Activated CD4-positive, alpha-beta T cell treated with anti-CD3 and anti-CD28 coated beads, Interleukin-2, amount 10 ng/mL, durations not matched to agents 24 days and 14 days (primary cell): ENCODE results near the gene SEPTIN12. TPM values are rescaled to one million over a fixed set of nuclear protein-coding genes. Genes with fewer than 3 reads are reported as not detected.

Experiments
- DNase-seq: peaks from one replicate; pipeline ENCODE4 v3.0.0; 2022
- H3K27ac Mint-ChIP-seq: one replicate; pipeline ENCODE4 v1.8.0; 2022; ENCODE audit warnings: mild to moderate bottlenecking, mixed read lengths
- H3K27me3 Mint-ChIP-seq: one replicate; pipeline ENCODE4 v1.8.0; 2022; ENCODE audit warnings: mixed read lengths
- H3K36me3 Mint-ChIP-seq: one replicate; pipeline ENCODE4 v1.8.0; 2022; ENCODE audit warnings: low read depth, mild to moderate bottlenecking, mixed read lengths
- H3K4me1 Mint-ChIP-seq: one replicate; pipeline ENCODE4 v1.8.0; 2021; ENCODE audit warnings: mixed read lengths
- H3K4me3 Mint-ChIP-seq: one replicate; pipeline ENCODE4 v1.8.0; 2022; ENCODE audit warnings: mild to moderate bottlenecking, moderate library complexity, mixed read lengths
- H3K9me3 Mint-ChIP-seq: one replicate; pipeline ENCODE4 v1.8.0; 2021; ENCODE audit warnings: mixed read lengths
- intact Hi-C: fragments of 100-400 bp; cut with micrococcal nuclease; formaldehyde crosslinking; loops from one replicate; pipeline ENCODE4 v1.15.1; 2023
- total RNA-seq: library from RNA; stranded (reverse); gene quantifications from 2 replicates; pipeline ENCODE4 v1.2.3, GENCODE V29; 2022

The SEPTIN12 gene
- total RNA-seq = not detected in 2 replicates

GRCh38 chr16:4787627-4788482 lies at the start of gene SEPTIN12:
Gene SEPTIN12, minus strand, starts transcription at chr16:4788345. Its CDS starts 700 bp downstream, at chr16:4787645.
- no peak within 1 kb of the TSS for H3K27ac Mint-ChIP-seq
- intact Hi-C loops = no loop called here
- H3K4me3 Mint-ChIP-seq = no peak within 1 kb of the TSS

GRCh38 chr16:4836727-4837126 lies 48.6 kb upstream of the SEPTIN12 start:
- Mint-ChIP-seq H3K27ac (no peak overlapping the region), H3K4me3 (no peak overlapping the region), H3K4me1 (no peaks in the 10 kb centered on the region), H3K9me3 (no peaks in the 10 kb centered on the region), H3K36me3 (peaks cover 57% of the 10 kb centered on the region), H3K27me3 (no peaks in the 10 kb centered on the region)
- DNase-seq = no peak
- intact Hi-C loops = no loop called here

More at GRCh38 chr16:4787627-4788482, at the start of gene SEPTIN12:
- DNase-seq = no peak
- H3K27me3 Mint-ChIP-seq = peaks cover 1% of the 10 kb centered on the region
- H3K4me1 Mint-ChIP-seq = peaks cover 4% of the 10 kb centered on the region
- H3K36me3 Mint-ChIP-seq = no peaks in the 10 kb centered on the region
- H3K9me3 Mint-ChIP-seq = no peaks in the 10 kb centered on the region

GRCh38 chr16:4833584-4833983 lies 45.4 kb upstream of the SEPTIN12 start:
- H3K36me3 Mint-ChIP-seq = peaks cover 54% of the 10 kb centered on the region
- intact Hi-C loops = no loop called here

GRCh38 chr16:4832698-4833343 lies 44.7 kb upstream of the SEPTIN12 start:
- Mint-ChIP-seq H3K9me3 (no peaks in the 10 kb centered on the region), H3K4me1 (no peaks in the 10 kb centered on the region), H3K36me3 (peaks cover 51% of the 10 kb centered on the region), H3K27me3 (no peaks in the 10 kb centered on the region), H3K27ac (no peak overlapping the region), H3K4me3 (no peak overlapping the region)
- DNase-seq = no peak
- intact Hi-C loops = no loop called here

More at GRCh38 chr16:4833584-4833983, 45.4 kb upstream of the SEPTIN12 start:
- Mint-ChIP-seq H3K27me3 (no peaks in the 10 kb centered on the region), H3K27ac (no peak overlapping the region), H3K9me3 (no peaks in the 10 kb centered on the region), H3K4me1 (no peaks in the 10 kb centered on the region), H3K4me3 (no peak overlapping the region)
- DNase-seq = no peak

- Mint-ChIP-seq H3K27ac (no peak overlapping the region), H3K4me3 (no peak overlapping the region), H3K9me3 (no peaks in the 10 kb centered on the region), H3K27me3 (no peaks in the 10 kb centered on the region), H3K36me3 (peaks cover 53% of the 10 kb centered on the region), H3K4me1 (no peaks in the 10 kb centered on the region)
- intact Hi-C loops = no loop called here
- no peak for DNase-seq
Observed at GRCh38 chr16:4831616-4832015, 43.5 kb upstream of the SEPTIN12 start.

GRCh38 chr16:4830408-4830807 lies 42.3 kb upstream of the SEPTIN12 start:
- Mint-ChIP-seq H3K27me3 (no peaks in the 10 kb centered on the region), H3K9me3 (no peaks in the 10 kb centered on the region), H3K27ac (no peak overlapping the region), H3K4me3 (no peak overlapping the region), H3K36me3 (peaks cover 47% of the 10 kb centered on the region), H3K4me1 (no peaks in the 10 kb centered on the region)
- DNase-seq = no peak
- intact Hi-C loops = no loop called here

GRCh38 chr16:4828567-4829321 lies 40.6 kb upstream of the SEPTIN12 start:
- Mint-ChIP-seq H3K36me3 (peaks cover 60% of the 10 kb centered on the region), H3K4me1 (no peaks in the 10 kb centered on the region), H3K9me3 (no peaks in the 10 kb centered on the region), H3K27ac (no peak overlapping the region), H3K4me3 (no peak overlapping the region), H3K27me3 (no peaks in the 10 kb centered on the region)
- no peak for DNase-seq
- intact Hi-C loops = no loop called here

- no peak overlapping the region for H3K27ac Mint-ChIP-seq
- no peak overlapping the region for H3K4me3 Mint-ChIP-seq
- no peaks in the 10 kb centered on the region for H3K4me1 Mint-ChIP-seq
- H3K9me3 Mint-ChIP-seq = no peaks in the 10 kb centered on the region
- intact Hi-C loops = no loop called here
- no peak for DNase-seq
- H3K27me3 Mint-ChIP-seq = no peaks in the 10 kb centered on the region
- peaks cover 55% of the 10 kb centered on the region for H3K36me3 Mint-ChIP-seq
Observed at GRCh38 chr16:4826980-4827379, 38.8 kb upstream of the SEPTIN12 start.

GRCh38 chr16:4826526-4826925 lies 38.4 kb upstream of the SEPTIN12 start:
- H3K4me3 Mint-ChIP-seq = no peak overlapping the region
- H3K9me3 Mint-ChIP-seq = no peaks in the 10 kb centered on the region
- no peak for DNase-seq
- no peaks in the 10 kb centered on the region for H3K4me1 Mint-ChIP-seq
- no peaks in the 10 kb centered on the region for H3K27me3 Mint-ChIP-seq
- intact Hi-C loops = no loop called here
- H3K27ac Mint-ChIP-seq = no peak overlapping the region
- H3K36me3 Mint-ChIP-seq = peaks cover 58% of the 10 kb centered on the region

GRCh38 chr16:4825196-4825595 lies 37.1 kb upstream of the SEPTIN12 start:
- no peak for DNase-seq
- Mint-ChIP-seq H3K36me3 (peaks cover 57% of the 10 kb centered on the region), H3K4me1 (no peaks in the 10 kb centered on the region), H3K27me3 (no peaks in the 10 kb centered on the region), H3K4me3 (no peak overlapping the region), H3K9me3 (no peaks in the 10 kb centered on the region), H3K27ac (no peak overlapping the region)
- intact Hi-C loops = no loop called here

GRCh38 chr16:4820652-4821051 lies 32.5 kb upstream of the SEPTIN12 start:
- H3K4me1 Mint-ChIP-seq = no peaks in the 10 kb centered on the region
- peaks cover 59% of the 10 kb centered on the region for H3K36me3 Mint-ChIP-seq
- H3K27ac Mint-ChIP-seq = no peak overlapping the region

GRCh38 chr16:4814542-4815173 lies 26.5 kb upstream of the SEPTIN12 start:
- H3K4me3 Mint-ChIP-seq = no peak overlapping the region
- intact Hi-C loops = no loop called here
- no peaks in the 10 kb centered on the region for H3K4me1 Mint-ChIP-seq
- no peak overlapping the region for H3K27ac Mint-ChIP-seq
- H3K27me3 Mint-ChIP-seq = no peaks in the 10 kb centered on the region
- no peak for DNase-seq
- H3K9me3 Mint-ChIP-seq = no peaks in the 10 kb centered on the region
- peaks cover 61% of the 10 kb centered on the region for H3K36me3 Mint-ChIP-seq

More at GRCh38 chr16:4820652-4821051, 32.5 kb upstream of the SEPTIN12 start:
- Mint-ChIP-seq H3K4me3 (no peak overlapping the region), H3K27me3 (no peaks in the 10 kb centered on the region), H3K9me3 (no peaks in the 10 kb centered on the region)
- intact Hi-C loops = no loop called here
- DNase-seq = no peak

GRCh38 chr16:4814046-4814445 lies 25.9 kb upstream of the SEPTIN12 start:
- Mint-ChIP-seq H3K36me3 (peaks cover 59% of the 10 kb centered on the region), H3K27me3 (no peaks in the 10 kb centered on the region)
- DNase-seq = no peak

More at GRCh38 chr16:4814046-4814445, 25.9 kb upstream of the SEPTIN12 start:
- Mint-ChIP-seq H3K27ac (no peak overlapping the region), H3K4me1 (no peaks in the 10 kb centered on the region), H3K9me3 (no peaks in the 10 kb centered on the region), H3K4me3 (no peak overlapping the region)
- intact Hi-C loops = no loop called here
